NK-92 (cell line): ENCODE measurements around the gene ERF.

Source experiments
- DNase-seq: peaks from one replicate; lab custom pipeline; 2025; ENCODE audit not compliant: unreplicated experiment; lab: John Stamatoyannopoulos, UW

The ERF gene

DNA sequence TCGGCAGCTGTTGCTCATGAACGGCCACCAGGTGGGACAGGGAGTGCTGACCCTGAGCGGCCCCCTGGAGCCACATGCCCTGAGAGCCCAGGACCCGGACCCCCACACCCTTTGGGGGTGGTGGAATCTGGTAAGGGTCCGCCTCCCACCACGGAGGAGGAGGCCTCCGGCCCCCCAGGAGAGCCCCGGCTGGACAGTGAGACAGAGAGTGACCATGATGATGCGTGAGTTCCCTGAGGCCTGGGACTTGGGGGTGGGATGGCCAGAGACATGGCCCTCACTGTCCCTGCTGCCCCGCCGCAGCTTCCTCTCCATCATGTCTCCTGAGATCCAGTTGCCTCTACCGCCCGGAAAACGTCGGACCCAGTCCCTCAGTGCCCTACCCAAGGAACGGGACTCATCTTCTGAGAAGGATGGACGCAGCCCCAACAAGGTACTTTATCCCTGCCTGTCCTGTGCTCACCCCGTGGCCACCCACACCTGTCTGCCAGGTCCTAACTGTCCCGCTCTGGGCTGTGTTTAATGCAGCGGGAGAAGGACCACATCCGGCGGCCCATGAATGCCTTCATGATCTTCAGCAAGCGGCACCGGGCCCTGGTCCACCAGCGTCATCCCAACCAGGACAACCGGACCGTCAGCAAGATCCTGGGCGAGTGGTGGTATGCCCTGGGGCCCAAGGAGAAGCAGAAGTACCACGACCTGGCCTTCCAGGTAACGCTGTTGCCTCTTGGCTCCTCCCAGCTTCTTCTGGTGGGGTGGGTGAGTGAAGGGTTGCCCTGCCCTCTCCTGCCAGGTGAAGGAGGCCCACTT is 32.3 kb upstream of the ERF start:
- no peak for DNase-seq

DNA sequence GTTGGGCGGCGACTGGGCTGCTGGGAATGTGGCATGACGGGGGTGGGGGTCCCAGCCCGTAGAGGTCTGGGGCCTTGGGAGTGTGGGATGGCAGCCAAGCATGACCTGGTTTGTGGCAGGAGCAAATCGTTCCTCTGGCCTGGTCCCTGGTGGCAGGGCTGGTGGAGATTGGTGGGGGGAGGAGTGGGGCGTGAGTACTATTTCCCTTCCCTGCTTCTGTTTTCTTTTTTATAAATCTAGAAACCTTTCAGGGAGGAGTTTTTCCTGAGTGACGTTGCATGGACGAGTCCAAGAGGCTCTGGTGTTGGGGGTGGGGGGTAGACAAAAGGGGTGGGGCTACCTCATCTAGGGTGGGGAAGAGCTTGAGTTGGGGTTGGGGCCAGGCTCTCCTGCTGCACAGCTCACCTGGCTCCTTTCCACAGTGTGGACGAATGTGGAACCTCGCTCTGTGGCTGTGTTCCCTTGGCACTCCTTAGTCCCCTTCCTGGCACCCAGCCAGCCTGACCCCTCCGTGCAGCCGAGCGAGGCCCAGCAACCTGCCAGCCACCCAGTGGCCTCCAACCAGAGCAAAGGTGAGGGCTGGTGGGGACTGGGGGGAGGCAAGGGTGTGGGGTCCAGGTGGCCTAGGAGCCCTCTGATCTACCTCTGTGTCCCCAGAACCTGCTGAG is 31.6 kb upstream of the ERF start:
- DNase-seq: no peak

DNA sequence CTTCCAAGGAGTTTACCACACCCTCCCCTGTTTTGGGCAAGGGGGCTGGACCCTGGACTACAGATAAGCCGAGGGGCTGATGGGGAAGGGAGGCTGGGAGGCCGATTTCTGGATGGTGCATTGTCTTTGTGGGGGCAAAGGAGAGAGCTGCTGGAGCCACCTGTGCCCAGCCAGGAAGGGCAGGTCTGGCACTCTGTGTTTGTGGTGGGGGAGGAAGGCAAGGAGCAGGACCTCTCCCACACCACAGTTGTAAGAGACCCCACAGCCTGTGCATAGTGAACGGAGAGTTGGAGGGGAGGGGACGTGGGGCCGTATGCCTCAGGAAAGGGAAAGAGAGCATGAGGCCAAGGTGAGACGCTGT is 31.0 kb upstream of the ERF start:
- DNase-seq: no peak

DNA sequence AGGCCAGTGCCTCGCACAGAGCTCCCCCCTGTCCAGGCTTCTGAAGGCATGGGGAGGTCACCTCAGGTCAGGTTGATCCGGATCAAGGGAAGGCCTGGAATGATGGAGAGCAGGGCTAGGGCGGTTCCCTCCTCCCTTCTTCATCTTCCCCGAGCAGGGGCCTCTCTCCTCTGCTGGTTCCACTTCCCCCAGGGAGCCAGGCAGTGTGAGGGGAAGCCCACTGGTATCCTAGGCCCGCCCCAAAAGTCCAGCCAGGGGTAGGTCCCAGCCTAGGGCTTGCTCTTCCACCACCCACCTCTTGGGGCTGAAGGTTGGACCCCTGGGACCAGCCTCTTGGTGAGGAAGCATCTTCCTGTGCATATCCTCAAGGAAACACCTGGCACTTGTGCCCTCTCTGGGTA is 30.6 kb upstream of the ERF start:
- no peak for DNase-seq

DNA sequence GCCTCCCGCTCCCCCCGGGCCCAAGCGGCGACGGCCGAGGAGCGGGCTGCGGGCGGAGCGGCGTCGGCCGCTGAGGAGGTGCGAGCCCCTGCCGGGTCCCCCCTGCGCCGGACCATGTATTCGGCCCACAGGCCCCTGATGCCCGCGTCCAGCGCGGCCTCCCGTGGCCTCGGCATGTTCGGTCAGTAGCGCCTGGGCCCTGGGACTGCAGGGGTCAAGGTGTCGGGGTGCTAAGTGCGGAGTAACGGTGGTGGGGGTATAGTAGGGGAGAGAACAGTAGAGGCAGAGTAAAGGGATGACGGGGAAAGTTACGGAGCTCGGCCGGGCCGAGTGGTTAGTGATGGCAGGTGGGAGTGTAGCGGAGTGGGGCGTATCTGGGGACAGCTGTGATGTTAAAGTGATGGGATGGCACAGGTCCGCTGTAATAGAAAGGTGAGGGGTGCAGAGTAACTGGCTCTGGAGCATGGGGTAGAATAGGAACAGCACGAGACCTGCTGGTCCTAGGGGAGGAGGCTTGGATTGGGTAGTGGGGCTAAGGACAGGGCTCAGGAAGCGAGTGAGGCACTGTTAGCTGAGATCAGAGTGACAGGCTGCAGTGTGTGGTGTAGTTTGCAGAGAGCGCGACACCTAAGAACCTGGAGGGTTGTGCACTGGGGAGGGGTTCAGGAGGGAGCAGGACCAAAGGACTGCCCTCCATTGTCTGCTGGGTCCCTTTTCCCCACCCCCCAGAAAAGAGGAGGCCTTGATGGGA is 29.8 kb upstream of the ERF start:
- DNase-seq: no peak

DNA sequence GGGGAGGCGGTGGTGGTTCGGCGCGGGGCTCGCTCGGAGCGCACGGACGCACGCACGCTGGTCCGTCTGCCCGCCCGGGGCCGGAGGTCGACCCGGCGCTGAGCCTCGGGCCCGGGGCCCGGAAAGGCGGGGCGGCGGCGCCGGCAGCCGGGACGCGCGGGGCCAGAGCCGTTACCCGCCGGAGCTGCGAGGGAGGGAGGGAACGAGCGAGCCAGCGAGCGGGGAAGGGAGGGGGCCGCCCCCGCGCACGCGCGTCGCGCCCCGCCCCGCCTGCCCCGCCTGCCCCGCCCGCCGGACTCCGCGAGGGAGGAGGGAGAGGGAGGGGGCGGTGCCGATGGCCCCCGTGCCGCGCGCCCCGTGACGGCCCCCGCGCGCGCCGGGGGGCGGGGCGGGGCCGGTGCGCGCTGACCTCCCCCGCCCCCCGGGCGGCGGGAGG is 29.2 kb upstream of the ERF start:
- no peak for DNase-seq

DNA sequence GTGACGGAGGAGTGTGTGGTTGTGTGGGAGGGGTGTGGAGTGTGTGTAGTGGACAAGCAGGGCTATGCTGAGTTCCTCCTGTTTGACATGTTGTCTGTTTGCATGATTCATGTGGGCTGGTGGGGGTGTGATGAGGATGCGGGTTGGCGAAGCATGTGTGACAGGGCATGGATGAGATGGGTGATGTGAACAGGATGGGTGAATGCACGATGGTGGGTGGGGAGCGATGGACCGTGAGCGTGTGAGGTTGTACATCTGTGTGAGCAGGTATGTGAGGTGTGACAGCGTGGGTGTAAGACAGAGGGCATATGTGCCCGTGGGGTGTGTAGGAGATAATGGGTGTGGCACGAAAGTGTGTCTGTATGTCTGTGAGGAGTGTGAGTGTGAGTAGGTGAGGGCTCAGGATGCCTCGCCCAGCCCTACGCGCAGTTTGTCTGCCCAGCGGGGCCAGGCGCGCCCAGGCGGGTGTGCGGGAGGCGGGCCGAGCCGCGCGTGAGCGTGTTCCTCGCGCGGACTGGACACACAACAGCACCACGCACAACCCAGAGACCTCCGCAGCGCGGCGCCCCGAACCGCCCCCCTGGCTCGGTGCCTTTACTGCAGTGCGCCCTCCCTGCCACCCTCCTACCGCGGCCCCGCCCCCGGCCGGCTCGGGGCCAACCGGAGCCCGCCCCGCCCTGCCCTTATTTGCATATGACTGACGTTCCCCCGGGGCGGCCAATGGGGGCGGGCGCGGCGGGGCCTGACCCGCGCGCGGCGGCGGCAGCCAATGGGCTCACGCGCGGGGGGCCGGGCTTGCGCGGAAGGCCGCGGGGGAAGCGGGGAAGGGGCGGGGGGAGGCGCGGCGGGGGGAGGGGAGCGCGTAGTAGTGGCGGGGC is 28.5 kb upstream of the ERF start:
- peak; percentile 85 for DNase-seq

DNA sequence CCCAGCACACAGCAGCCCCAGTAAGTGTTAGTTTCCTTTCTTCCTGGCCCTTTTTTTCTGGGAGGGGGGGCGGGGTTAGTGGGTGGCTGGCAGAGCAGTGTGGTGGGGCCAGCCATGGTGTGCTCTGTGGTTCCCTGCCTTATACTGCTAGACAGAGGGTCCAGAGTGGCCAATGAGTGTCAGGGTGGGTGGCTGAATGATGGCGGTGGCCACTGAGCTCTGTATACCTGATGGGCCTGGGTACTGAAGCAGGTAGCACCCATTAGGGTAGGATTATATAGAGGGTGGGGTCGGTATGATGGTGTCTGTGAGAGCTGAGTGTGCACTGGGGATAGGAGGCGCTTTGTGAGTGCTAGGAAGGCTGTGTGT is 27.9 kb upstream of the ERF start:
- DNase-seq: no peak

DNA sequence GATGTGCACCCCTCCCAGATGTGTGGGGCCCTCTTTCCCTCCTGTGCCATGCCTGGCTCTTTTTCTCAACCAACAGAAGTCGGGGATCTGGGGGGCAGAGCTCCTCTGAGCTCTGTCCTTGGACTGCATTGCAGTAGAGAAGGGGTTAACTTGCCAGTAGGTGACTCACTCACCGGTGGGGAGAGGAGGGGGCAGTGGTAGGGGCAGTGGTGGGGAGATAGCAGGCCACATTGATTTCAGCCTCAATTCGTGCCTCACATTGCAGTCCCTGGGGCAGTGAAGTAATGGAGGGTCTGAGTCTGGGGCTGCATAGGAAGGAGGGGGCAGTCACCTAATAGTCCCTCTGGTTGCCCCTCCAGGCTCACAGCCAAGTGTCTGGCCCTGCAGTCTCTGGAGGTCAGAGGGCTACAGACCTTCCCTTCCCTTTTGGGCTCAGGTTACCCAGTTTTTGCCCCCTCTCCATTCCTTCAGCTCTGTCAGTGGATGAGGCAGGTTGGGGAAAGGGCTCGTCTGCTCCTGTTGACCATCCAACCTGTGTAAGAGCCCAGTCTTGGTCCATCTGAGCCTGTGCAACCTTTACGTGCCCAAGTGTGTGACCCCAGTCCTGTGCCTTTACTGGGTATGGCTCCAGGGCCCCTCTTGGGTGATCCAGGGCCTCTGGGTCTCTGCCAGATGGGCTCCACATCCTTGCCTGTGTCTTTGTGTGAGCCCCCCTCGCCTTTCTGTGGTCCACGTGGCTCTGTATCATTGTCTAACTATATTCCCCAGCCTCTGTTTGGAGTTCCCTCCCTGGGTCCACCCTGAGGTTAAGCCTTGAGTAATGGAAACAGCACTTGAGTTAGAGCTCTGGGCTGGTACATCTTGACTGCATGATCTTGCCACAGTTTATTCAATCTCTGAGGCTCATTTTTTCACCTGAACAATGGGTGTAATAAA is 27.2 kb upstream of the ERF start:
- DNase-seq: no peak

DNA sequence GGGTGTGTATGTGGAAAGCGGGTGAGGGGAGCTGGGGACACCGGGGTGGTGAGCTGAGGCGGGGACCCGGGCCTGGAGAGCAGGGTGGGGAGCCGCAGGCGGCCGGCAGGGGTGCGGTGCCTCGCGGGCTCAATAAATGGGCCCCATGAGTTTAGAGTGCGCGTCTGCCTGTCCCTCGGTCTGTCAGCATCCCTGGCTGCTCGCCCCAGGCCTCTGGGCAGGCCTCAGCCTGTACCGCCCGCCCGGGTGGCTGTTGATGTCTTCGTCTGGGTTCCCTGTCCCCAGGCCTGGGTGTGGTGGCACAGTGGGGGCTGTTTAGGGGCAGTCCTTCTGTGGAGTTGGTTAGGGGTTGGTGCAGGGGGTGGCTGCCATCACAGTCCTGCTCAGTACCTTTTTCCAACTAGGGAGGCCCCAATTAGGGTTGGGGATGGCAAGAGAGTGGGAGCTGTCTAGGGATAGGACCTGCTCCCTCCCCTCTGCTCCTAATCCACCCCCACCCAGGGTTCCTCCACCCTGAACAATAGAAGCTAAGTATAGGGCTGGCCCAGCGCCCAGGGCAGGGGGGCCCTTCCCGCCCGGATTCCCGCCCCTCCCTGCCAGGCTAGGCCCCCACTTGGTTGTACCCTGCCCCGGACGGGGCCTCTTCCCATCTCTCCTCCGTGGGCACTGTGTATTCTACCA is 26.4 kb upstream of the ERF start:
- DNase-seq: no peak

DNA sequence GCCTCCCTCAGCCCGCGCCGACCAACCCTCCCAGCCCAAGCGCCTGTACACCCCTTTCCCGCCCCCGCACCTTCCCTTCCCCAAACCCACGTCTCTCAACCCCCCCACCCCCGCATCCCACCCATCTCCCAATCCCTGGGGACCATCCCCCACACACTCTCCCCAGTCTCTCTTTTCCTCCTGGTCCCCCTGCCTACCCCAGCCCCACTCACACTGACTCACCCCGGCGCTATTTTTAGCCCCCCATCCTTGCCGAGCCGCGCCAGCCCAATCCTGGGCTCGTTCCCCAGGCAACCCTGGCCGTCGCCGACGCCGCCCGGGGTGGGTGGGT is 25.9 kb upstream of the ERF start:
- no peak for DNase-seq

DNA sequence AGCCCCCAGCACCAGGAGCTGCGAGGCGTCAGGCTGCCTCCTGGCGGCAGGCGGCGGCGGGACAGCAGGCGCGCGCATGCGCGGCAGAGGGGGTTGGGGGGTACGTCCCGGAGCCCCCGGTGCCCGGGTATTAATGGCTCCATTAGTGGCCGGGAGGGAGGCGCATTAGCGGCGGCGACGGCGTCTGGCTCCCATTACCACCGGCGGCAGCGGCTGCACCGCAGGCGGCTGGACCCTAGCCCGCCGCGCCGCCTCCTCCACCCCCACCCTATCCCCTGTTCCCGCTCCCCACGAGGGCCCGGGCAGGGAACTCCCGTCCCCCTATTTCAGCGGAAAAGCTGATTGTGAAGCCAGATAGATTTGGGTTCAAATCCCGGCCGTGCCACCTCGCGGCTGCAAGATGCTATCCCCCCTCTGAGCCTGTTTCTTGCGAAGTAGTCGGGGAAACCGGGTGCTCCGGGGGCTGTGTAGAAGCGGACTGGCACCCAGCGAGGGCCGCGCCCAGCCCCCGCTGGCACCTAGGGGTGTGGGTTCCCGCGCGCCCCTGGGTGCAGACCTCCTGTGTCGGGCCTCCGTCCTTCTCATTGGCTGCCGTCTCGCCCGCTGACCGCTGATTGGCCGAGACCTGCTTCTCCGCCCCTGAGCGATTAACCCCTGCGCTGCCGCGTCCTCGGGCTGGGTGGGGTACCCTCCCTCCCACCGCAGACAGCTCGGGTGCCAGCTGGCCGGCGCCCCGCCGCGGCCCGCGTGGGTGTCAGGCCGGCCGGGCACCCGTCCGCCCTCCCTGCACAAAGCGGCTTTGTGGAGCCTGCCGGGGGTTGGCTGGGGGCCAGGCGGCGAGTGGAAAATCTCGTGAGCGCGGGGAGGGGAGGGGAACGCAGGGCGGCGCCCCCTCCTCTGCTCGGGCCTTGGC is 25.2 kb upstream of the ERF start:
- no peak for DNase-seq

DNA sequence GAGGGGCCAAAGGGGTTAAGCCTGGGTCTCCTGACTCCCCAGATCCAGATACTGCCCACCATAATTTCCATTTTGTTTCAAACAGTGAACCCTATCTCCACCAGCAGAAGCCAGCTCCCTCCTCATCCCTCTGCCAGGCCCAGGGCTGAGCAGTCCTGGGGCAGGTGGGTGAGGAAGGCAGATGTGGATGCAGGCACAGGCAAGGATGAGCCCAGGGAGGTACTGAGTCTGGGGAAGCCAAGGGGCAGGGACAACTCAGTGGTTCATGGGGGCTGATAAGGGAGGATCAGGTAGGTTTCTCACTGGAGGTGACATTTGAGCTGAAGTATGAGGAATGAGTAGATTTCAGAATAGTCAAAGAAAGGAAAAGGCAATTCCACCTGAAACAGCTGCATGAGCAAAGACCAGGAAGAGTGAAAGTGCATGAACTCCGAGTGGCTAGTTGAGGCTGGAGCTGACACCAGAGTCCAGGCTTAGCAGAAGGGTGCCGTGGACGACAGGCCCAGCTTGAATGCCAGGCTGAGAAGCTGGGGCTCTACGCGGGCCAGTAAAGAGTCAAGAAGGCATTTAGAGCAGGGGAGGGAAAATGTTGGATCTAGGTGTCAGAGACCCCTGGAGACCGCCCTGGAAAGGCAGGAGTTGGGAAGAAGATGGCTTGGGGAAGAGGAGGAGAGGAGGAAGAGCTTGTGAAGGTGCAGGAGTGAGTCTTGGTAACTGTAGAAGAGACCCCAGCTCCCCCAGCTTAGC is 24.4 kb upstream of the ERF start:
- no peak for DNase-seq

DNA sequence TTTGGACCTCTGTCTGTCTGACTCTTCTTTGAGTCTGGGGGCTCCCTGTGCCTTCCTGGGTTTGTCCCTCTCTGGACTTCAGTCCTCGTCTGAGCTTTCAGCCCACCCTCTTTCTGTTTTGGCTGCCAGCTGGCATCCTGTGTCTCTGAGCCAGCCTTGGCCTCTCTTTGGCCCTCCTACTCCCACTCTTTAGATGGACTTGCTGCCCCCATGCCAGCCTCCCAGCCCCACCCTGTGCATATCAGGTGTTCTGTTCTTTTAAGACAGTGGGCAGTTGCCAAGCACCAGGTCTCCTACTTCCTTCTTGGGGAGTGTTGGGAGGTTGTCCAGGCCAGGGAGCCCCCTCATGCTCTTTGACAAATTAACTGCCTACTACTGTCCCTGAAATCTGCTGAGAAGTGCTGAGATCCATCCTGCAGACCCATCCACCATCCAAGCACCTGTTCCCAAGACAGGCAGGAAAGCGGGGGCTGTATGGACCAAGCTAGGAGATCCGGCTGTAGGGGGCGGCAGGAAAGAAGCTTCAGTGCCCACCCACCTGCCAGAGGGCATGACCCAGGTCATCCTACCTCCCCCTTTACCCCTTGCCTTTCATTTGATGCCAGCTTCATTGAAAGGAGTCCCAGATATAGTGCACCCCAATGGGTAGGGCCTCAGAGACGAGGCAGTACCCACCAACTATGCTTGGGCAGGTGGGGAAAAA is 23.7 kb upstream of the ERF start:
- DNase-seq: no peak

DNA sequence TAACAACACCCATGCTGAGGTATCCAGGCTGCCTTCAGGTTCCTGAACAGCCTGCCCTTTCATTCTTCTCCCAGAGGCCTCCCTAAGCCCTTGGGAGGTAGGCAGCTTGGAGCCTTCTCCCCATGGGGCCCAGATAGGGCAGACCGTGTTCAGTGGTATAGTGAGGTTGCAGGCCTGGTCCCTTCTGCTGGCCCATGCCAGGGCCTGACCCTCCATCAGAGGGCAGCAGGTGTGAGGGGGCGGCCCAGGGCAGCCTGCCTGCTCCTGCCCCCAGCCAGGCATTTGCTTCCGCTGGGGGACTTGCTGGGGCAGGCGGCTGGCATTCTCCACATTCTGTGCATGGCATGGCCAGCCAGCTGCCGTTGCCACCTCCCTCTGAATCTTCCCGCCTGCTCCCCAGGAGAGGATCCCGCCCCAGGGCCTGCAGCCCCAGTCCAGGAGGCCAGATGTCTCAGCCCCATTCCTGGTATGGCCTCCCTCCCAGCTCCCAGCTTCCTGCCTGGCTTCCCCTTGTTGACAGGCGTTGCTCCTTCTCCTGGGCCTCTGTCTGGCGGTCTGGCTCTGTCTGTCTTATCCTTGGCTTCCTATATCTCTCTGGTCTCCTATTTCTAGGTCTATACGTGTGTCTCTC is 23.0 kb upstream of the ERF start:
- DNase-seq: no peak

DNA sequence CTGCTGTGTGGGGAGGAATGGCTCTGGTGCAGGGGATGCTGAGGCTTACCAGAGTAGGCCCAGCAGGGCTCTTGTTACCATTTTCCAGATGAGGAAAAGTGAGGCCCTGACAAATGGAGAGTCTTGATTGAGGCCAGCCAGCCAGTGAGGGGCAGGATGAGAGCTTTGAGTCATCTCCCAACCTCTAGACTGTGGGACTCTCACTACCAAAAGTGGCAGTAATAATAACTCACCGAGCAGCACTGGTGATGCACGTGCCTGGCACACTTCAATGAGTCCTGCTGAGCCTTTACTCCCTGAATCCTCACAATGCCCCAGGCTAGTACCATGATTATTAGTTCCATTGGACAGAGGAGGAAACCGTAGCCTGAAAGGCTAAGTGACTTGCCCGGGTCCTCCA is 21.9 kb upstream of the ERF start:
- DNase-seq: no peak

DNA sequence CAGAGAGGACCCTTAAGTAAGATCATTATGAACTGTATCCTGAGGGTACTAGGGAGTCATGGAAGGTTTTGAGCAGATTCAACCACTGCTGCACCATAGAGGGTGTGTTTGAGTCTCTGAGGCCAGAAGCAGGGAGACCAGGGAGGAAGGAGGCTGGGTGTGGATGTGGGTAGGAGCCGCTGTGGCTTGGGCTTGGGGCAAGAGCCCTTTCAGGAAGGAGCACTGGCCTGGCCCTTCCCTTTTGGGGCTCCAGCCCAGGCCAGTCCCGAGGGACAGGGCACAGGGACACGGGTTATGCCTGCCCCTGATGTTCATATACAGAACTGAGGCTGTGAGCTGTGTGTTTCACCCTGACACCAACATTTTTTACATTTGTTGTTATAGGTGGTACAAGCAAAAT is 21.4 kb upstream of the ERF start:
- no peak for DNase-seq
